Smooth muscle cell (in vitro differentiated cells): ENCODE data around the gene C9orf85. TPM values are rescaled to one million over a fixed set of nuclear protein-coding genes. Genes with fewer than 3 reads are reported as not detected.

Experiments used
- DNase-seq: peaks from one replicate; lab custom pipeline; 2025; ENCODE audit not compliant: unreplicated experiment; lab: John Stamatoyannopoulos, UW
- H2AFZ ChIP-seq: fragments of 200-600 bp; sonication (generic); 2 replicates; pipeline ENCODE4 v1.6.0; 2016; ENCODE audit warnings: antibody characterized with exemption, low read depth, mild to moderate bottlenecking
- H3F3A ChIP-seq: fragments of 200-600 bp; sonication (generic); 2 replicates; pipeline ENCODE4 v1.6.0; 2017; ENCODE audit warnings: antibody characterized with exemption, low read depth
- H3K27ac ChIP-seq: fragments of 200-600 bp; sonication (generic); 2 replicates; pipeline ENCODE4 v1.5.1; 2016; ENCODE audit warnings: low read depth, mild to moderate bottlenecking
- H3K27me3 ChIP-seq: fragments of 200-600 bp; sonication (generic); 2 replicates; pipeline ENCODE4 v1.6.1; 2016; ENCODE audit warnings: low read depth, mild to moderate bottlenecking
- H3K36me3 ChIP-seq: fragments of 200-600 bp; sonication (generic); 2 replicates; pipeline ENCODE4 v1.5.1; 2016; ENCODE audit warnings: low read depth
- H3K4me1 ChIP-seq: fragments of 200-600 bp; sonication (generic); 2 replicates; pipeline ENCODE4 v1.5.1; 2016; ENCODE audit warnings: low read depth
- H3K4me2 ChIP-seq: fragments of 200-600 bp; sonication (generic); 2 replicates; pipeline ENCODE4 v1.6.0; 2016; ENCODE audit warnings: mild to moderate bottlenecking
- H3K4me3 ChIP-seq: fragments of 200-600 bp; sonication (generic); 2 replicates; pipeline ENCODE4 v1.5.1; 2016; ENCODE audit warnings: mild to moderate bottlenecking
- H3K79me2 ChIP-seq: fragments of 200-600 bp; sonication (generic); 2 replicates; pipeline ENCODE4 v1.6.0; 2016; ENCODE audit warnings: low read depth, mild to moderate bottlenecking
- H3K9ac ChIP-seq: fragments of 200-600 bp; sonication (generic); 2 replicates; pipeline ENCODE4 v1.6.0; 2016; ENCODE audit warnings: low read depth
- H3K9me3 ChIP-seq: fragments of 200-600 bp; sonication (generic); replicated peaks from 2 replicates; pipeline ENCODE4 v1.5.1; 2016; ENCODE audit warnings: low read depth
- H4K20me1 ChIP-seq: fragments of 200-600 bp; sonication (generic); 2 replicates; pipeline ENCODE4 v1.6.0; 2016; ENCODE audit warnings: low read depth
- CTCF ChIP-seq: fragments of 200-600 bp; sonication (generic); IDR thresholded peaks from 2 replicates; pipeline ENCODE4 v1.5.1; 2017; ENCODE audit warnings: borderline replicate concordance, mild to moderate bottlenecking, antibody characterized with exemption; ENCODE audit not compliant: insufficient read depth, poor library complexity, severe bottlenecking
- WGBS: methylation state at CpG from one replicate; pipeline ENCODE4 v1.1.7; 2016; ENCODE audit warnings: low lambda C conversion rate; 5-methylcytosine and 5-hydroxymethylcytosine counted together
- polyA plus RNA-seq: library from polyadenylated mRNA; unstranded; fragments of >200 nt; fragmentation: Nextera tagmentation; extraction: Ambion mirVana; gene quantifications from 2 replicates; pipeline ENCODE4 v1.2.1, GENCODE V29; 2016
- total RNA-seq: library from RNA; depleted of rRNA; stranded (reverse); fragments of >200 nt; gene quantifications from 2 replicates; pipeline ENCODE4 v1.2.3, GENCODE V29; 2014

The C9orf85 gene
- total and polyA plus RNA-seq, 2 experiments from 2014 or later: 10.2 to 11.8 TPM

GRCh38 chr9:71931166-71931565 is 19.7 kb downstream of the C9orf85 start:
- TF ChIP-seq CTCF: no peak
- no peak overlapping the region for H2AFZ ChIP-seq
- H3K79me2 ChIP-seq: peaks cover 67% of the 10 kb centered on the region
- H3K4me2 ChIP-seq: peak overlapping the region; percentile 33
- peaks cover 17% of the 10 kb centered on the region for H3F3A ChIP-seq
- H3K27ac ChIP-seq: peak overlapping the region; percentile 92
- H3K9ac ChIP-seq: peak overlapping the region; percentile 13
- no peaks in the 10 kb centered on the region for H3K9me3 ChIP-seq
- H4K20me1 ChIP-seq: peaks cover 20% of the 10 kb centered on the region
- H3K36me3 ChIP-seq: no peaks in the 10 kb centered on the region
- H3K4me1 ChIP-seq: peaks cover 6% of the 10 kb centered on the region
- no peak overlapping the region for H3K4me3 ChIP-seq
- 24% methylated on average over 2 of the region's 2 CpGs for WGBS
- no peaks in the 10 kb centered on the region for H3K27me3 ChIP-seq
- no peak for DNase-seq

GRCh38 chr9:71936066-71936465 is 24.6 kb downstream of the C9orf85 start:
- TF ChIP-seq CTCF: no peak
- peaks cover 91% of the 10 kb centered on the region for H3K79me2 ChIP-seq
- no peak for DNase-seq

GRCh38 chr9:71937070-71937625 is 25.7 kb downstream of the C9orf85 start:
- no peak overlapping the region for H3K27ac ChIP-seq
- H3K4me1 ChIP-seq: no peaks in the 10 kb centered on the region

More at GRCh38 chr9:71936066-71936465, 24.6 kb downstream of the C9orf85 start:
- no peaks in the 10 kb centered on the region for H3K9me3 ChIP-seq
- peaks cover 5% of the 10 kb centered on the region for H4K20me1 ChIP-seq
- peaks cover 2% of the 10 kb centered on the region for H3F3A ChIP-seq
- H3K4me3 ChIP-seq: no peak overlapping the region
- H3K4me1 ChIP-seq: no peaks in the 10 kb centered on the region
- peak overlapping the region; percentile 11 for H3K4me2 ChIP-seq
- no peaks in the 10 kb centered on the region for H3K27me3 ChIP-seq
- no peak overlapping the region for H3K9ac ChIP-seq
- WGBS: 39% methylated on average over 1 of the region's 1 CpG
- H3K36me3 ChIP-seq: no peaks in the 10 kb centered on the region
- no peak overlapping the region for H3K27ac ChIP-seq
- H2AFZ ChIP-seq: no peak overlapping the region

More at GRCh38 chr9:71937070-71937625, 25.7 kb downstream of the C9orf85 start:
- H4K20me1 ChIP-seq: peaks cover 5% of the 10 kb centered on the region
- no peaks in the 10 kb centered on the region for H3F3A ChIP-seq
- DNase-seq: no peak
- H3K9me3 ChIP-seq: no peaks in the 10 kb centered on the region
- no peak for TF ChIP-seq CTCF
- WGBS: 82% methylated on average over 4 of the region's 4 CpGs
- peaks cover 86% of the 10 kb centered on the region for H3K79me2 ChIP-seq
- peak overlapping the region; percentile 10 for H3K4me2 ChIP-seq
- H3K36me3 ChIP-seq: no peaks in the 10 kb centered on the region
- H3K4me3 ChIP-seq: no peak overlapping the region
- no peaks in the 10 kb centered on the region for H3K27me3 ChIP-seq
- H2AFZ ChIP-seq: no peak overlapping the region
- no peak overlapping the region for H3K9ac ChIP-seq
